OCI-LY7 (cell line): ENCODE results near the gene PTPRM.

Source experiments
- EZH2phosphoT487 ChIP-seq: fragments of 200-600 bp; sonication (generic); IDR thresholded peaks from 2 replicates; pipeline ENCODE4 v1.6.1; 2018; ENCODE audit warnings: low read depth, borderline replicate concordance, mild to moderate bottlenecking, mixed run types, antibody characterized with exemption, low read length, moderate library complexity, mixed read lengths
- TF ChIP-seq, protein P1 (sequence below): fragments of 200-600 bp; sonication (generic); conservative IDR thresholded peaks from 2 replicates; pipeline ENCODE4 v1.5.1; 2014; ENCODE audit warnings: mild to moderate bottlenecking, antibody characterized with exemption, low read length, moderate library complexity, mixed read lengths

DNA sequence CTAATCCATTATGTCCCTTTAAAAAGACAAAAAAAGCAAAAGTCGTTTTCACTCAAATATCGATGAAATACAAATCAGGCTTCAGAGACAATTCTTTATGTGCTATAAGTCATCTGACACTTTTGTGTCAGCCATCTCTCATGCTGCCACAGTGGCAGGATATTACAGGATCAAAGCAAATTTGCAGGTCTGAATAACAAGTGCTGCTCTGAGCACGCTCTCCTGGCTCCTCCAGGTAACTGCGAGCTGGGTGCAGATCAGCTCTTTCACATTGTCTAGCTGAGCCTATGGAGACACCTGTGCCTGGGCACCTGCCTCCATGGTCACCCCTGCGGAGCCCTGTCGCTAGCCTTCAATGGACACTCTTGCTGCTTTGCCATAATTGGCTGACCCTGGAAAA is 792.0 kb downstream of the PTPRM start:
- TF ChIP-seq, protein P1, sequence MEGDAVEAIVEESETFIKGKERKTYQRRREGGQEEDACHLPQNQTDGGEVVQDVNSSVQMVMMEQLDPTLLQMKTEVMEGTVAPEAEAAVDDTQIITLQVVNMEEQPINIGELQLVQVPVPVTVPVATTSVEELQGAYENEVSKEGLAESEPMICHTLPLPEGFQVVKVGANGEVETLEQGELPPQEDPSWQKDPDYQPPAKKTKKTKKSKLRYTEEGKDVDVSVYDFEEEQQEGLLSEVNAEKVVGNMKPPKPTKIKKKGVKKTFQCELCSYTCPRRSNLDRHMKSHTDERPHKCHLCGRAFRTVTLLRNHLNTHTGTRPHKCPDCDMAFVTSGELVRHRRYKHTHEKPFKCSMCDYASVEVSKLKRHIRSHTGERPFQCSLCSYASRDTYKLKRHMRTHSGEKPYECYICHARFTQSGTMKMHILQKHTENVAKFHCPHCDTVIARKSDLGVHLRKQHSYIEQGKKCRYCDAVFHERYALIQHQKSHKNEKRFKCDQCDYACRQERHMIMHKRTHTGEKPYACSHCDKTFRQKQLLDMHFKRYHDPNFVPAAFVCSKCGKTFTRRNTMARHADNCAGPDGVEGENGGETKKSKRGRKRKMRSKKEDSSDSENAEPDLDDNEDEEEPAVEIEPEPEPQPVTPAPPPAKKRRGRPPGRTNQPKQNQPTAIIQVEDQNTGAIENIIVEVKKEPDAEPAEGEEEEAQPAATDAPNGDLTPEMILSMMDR, result no peak
- no peak for TF ChIP-seq EZH2phosphoT487
